Hematopoietic multipotent progenitor cell treated with erythropoietin and hydrocortisone succinate and interleukin-3 and kit ligand, for 6 days (in vitro differentiated cells): Measurements from ENCODE around the gene KL.

Experiments used
- DNase-seq: peaks from one replicate; pipeline ENCODE4 v3.0.0-alpha.2; 2015

KL gene

DNA sequence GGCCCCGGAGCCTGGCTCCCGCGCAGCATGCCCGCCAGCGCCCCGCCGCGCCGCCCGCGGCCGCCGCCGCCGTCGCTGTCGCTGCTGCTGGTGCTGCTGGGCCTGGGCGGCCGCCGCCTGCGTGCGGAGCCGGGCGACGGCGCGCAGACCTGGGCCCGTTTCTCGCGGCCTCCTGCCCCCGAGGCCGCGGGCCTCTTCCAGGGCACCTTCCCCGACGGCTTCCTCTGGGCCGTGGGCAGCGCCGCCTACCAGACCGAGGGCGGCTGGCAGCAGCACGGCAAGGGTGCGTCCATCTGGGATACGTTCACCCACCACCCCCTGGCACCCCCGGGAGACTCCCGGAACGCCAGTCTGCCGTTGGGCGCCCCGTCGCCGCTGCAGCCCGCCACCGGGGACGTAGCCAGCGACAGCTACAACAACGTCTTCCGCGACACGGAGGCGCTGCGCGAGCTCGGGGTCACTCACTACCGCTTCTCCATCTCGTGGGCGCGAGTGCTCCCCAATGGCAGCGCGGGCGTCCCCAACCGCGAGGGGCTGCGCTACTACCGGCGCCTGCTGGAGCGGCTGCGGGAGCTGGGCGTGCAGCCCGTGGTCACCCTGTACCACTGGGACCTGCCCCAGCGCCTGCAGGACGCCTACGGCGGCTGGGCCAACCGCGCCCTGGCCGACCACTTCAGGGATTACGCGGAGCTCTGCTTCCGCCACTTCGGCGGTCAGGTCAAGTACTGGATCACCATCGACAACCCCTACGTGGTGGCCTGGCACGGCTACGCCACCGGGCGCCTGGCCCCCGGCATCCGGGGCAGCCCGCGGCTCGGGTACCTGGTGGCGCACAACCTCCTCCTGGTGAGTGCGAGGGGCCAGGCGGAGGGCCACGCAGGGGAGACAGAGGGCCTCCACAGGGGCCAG, at the start of gene KL:
Gene KL (plus strand): TSS at position 10 of the 909 bp plus-strand sequence. CDS start 18 bp downstream, at position 28.
- DNase-seq = peak; percentile 15

- no peak for DNase-seq
Measured at GRCh38 chr13:32967584-32968182, 48.5 kb upstream of the KL start.

- no peak for DNase-seq
Measured at GRCh38 chr13:32968316-32968715, 47.9 kb upstream of the KL start.

DNA sequence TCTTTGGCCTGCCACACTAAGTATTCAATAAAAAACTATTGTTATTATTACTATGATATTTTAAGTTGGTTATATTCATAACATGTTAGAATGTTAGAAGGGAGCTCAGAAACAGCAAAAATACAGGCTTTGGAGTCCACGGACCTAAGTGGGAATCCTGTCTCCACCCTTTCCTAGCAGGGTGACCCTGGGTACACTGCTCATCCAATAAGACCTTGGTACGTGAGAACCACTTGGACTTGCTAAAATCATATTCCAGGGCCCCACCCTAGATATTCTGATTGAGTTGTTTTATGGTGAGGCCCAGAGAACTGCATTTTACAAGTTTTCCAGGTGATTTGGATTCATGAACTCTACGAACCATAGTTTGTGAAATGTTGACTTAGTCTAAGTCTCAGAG, 47.4 kb upstream of the KL start:
- no peak for DNase-seq

- no peak for DNase-seq
Measured at GRCh38 chr13:32969516-32969941, 46.7 kb upstream of the KL start.

- no peak for DNase-seq
Measured at GRCh38 chr13:32976056-32976805, 40.0 kb upstream of the KL start.

GRCh38 chr13:32976912-32977311, 39.3 kb upstream of the KL start:
- DNase-seq = no peak

GRCh38 chr13:32977321-32977720, 38.9 kb upstream of the KL start:
- DNase-seq = no peak

- no peak for DNase-seq
Measured at GRCh38 chr13:32978278-32978677, 37.9 kb upstream of the KL start.

DNA sequence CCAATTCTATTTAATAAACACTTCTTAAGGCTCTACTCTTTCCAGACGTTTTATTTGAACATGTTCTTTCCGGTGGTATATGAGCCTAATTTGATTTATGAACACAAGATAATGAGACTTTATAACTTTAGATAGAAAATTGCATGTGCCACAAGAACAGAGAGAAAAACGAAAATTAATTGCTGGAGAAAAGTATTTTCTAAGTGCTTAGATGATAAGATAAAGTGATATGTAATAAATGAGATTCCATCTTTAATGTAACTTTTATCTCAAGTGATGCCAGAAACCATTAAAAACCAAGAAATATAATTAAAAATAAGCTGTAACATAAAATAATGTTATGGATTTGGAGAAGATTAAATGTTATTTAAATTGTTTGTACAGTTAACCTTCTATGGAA, 33.2 kb upstream of the KL start:
- no peak for DNase-seq

- no peak for DNase-seq
Measured at GRCh38 chr13:32984857-32985626, 31.2 kb upstream of the KL start.

GRCh38 chr13:32986552-32986951, 29.7 kb upstream of the KL start:
- no peak for DNase-seq

- no peak for DNase-seq
Measured at GRCh38 chr13:32987462-32987861, 28.8 kb upstream of the KL start.

DNA sequence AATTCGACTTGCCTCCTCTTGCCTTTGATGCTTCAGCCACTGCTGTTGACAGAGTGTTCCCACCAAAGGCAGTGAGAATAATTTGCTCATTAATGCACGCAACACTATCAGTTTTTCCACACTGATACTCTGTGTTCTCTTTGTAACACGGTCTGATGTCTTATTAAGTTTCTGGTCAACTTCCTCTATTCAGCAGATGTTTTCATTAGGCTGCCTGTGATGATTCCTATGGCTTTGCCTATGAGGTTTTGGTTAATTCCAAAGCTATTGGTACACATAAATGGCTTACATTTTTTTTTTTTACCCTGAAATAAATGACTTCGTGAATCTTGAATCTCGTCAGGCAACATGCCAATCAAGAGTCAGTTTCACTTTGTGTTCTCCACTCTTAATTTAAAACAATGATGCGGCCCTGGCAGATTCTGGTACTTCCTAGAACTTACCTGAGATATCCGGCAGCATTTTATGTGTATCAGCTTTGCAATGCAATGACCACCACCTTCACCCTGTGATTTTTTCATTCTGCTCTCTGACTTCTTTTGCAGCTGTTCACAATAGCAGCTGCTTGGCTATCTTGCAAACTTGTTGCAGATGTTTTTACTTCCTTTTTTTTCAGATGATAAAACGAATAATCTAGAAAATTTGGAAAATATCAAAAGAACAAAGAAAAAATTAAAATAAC, 27.5 kb upstream of the KL start:
- peak; percentile 23 for DNase-seq

- DNase-seq = no peak
Measured at GRCh38 chr13:32989290-32989667, 26.9 kb upstream of the KL start.

DNA sequence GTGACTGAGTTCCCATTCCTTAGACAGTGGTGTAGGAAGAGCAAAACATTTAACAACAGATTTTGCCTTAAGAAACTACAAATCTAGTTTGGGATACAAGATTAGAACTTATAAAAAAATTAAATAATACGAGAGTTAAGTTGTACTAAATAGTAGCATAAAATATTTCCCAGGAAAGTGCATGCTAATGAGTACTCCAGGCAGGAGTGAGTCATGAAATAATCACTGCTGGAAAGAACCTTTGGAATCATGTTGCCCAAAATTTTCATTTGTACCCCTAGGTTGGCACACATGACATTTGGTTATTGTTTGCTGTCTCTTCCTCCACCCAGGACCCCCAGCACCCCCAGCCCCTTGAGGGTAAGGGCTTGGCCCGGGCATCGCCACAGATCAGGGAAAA, 26.3 kb upstream of the KL start:
- no peak for DNase-seq

- DNase-seq = no peak
Measured at GRCh38 chr13:32993145-32993544, 23.1 kb upstream of the KL start.

DNA sequence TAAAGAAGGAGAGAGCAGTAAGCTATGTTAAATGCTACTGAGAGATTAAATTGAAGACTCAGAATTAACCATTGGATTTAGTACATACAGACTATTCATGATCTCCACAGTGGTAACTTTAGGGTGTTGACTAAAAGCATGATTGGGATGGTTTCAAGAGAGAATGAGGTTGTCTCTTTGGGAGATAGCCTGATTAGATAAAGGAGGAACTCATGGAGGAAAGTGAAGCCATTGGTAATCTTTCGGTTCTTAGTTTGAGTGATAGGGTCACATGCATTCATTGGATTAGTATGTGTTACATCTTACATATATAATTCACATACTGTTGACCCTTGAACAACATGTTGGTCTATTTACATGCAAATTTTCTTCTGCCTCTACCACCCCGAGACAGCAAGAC, 18.8 kb upstream of the KL start:
- no peak for DNase-seq

- no peak for DNase-seq
Measured at GRCh38 chr13:32998966-32999365, 17.3 kb upstream of the KL start.

GRCh38 chr13:33000365-33000764, 15.9 kb upstream of the KL start:
- DNase-seq = no peak

- DNase-seq = no peak
Measured at GRCh38 chr13:33003458-33004019, 12.7 kb upstream of the KL start.

- DNase-seq = no peak
Measured at GRCh38 chr13:33004511-33004910, 11.7 kb upstream of the KL start.
